GM12878 (cell line): ENCODE results near the gene HSPB7. TPM values are rescaled to one million over a fixed set of nuclear protein-coding genes. Genes with fewer than 3 reads are reported as not detected.

Experiments used
- ATAC-seq: fragments of 200-7000 bp; cut with Tn5 transposase; 3 replicates; pipeline ENCODE4 v1.9.1; 2020; ENCODE audit warnings: mild to moderate bottlenecking, moderate library complexity
- BruUV-seq: library from RNA; stranded (reverse); fragments of 400-500 nt; replicated peaks from 2 replicates; lab custom pipeline; 2021; lab: Mats Ljungman, UMichigan
- CTCF ChIA-PET: fragments of 300-600 bp; sonication (Branson Sonifier 250); formaldehyde crosslinking; extraction: SDS; loops from one replicate; lab custom pipeline; 2021; ENCODE audit warnings: inconsistent platforms; lab: Yijun Ruan, JAX
- POLR2A ChIA-PET: fragments of 350-600 bp; formaldehyde crosslinking; extraction: SDS; loops from one replicate; lab custom pipeline; 2021; ENCODE audit warnings: inconsistent platforms; lab: Charles Lee
- RAD21 ChIA-PET: fragments of 300-600 bp; sonication (Branson Sonifier 250); formaldehyde crosslinking; loops from one replicate; lab custom pipeline; 2023; ENCODE audit warnings: antibody characterized with exemption; ENCODE audit not compliant: unreplicated experiment; lab: Charles Lee
- SMC1A ChIA-PET: fragments of 300-600 bp; sonication (Branson Sonifier 250); formaldehyde crosslinking; loops from one replicate; lab custom pipeline; 2023; ENCODE audit not compliant: unreplicated experiment, uncharacterized antibody; lab: Charles Lee
- DNase-seq: peaks from one replicate; pipeline ENCODE4 v3.0.0-alpha.2; 2011; ENCODE audit warnings: low read depth, low spot score
- FAIRE-seq: peaks from 3 replicates; lab custom pipeline; 2011; peaks lifted over from hg19 to GRCh38; lab: Jason Lieb, UNC
- H2AFZ ChIP-seq: 2 replicates; pipeline ENCODE4 v1.6.0; 2011; ENCODE audit warnings: low read depth, low read length, control low read depth; ENCODE audit not compliant: control insufficient read depth
- H3K27ac ChIP-seq: 2 replicates; pipeline ENCODE4 v1.5.1; 2011; ENCODE audit warnings: control low read depth; ENCODE audit not compliant: control insufficient read depth, insufficient read depth
- H3K27me3 ChIP-seq, 2 experiments: replicated peaks in 1 of 2; 2 replicates each; pipeline versions ENCODE4 v1.6.0 to v1.6.1; 2011; ENCODE audit warnings: low read length in 1 of 2; ENCODE audit not compliant: control insufficient read depth in 2 of 2, insufficient read depth in 2 of 2
- H3K36me3 ChIP-seq, 2 experiments: 2 replicates each; pipeline ENCODE4 v1.5.1; 2011; ENCODE audit warnings: low read length in 1 of 2; ENCODE audit not compliant: control insufficient read depth in 2 of 2, insufficient read depth in 2 of 2
- H3K4me1 ChIP-seq: 2 replicates; pipeline ENCODE4 v1.6.1; 2011; ENCODE audit warnings: mild to moderate bottlenecking, low read length, moderate library complexity, mixed read lengths; ENCODE audit not compliant: control insufficient read depth, insufficient read depth
- H3K4me2 ChIP-seq: 2 replicates; pipeline ENCODE4 v1.6.0; 2011; ENCODE audit warnings: control low read depth; ENCODE audit not compliant: control insufficient read depth, insufficient read depth
- H3K4me3 ChIP-seq: fragments of 200-600 bp; sonication (generic); 2 replicates; pipeline ENCODE4 v1.5.1; 2016
- H3K79me2 ChIP-seq: 2 replicates; pipeline ENCODE4 v1.6.0; 2011; ENCODE audit warnings: low read length; ENCODE audit not compliant: control insufficient read depth, insufficient read depth
- H3K9ac ChIP-seq: 2 replicates; pipeline ENCODE4 v1.8.0; 2011; ENCODE audit warnings: low read length, control low read depth, mixed read lengths; ENCODE audit not compliant: control insufficient read depth, insufficient read depth
- H3K9me3 ChIP-seq: replicated peaks from 3 replicates; pipeline ENCODE4 v1.5.1; 2011; ENCODE audit warnings: mild to moderate bottlenecking, low read length; ENCODE audit not compliant: control insufficient read depth, insufficient read depth
- H4K20me1 ChIP-seq: 2 replicates; pipeline ENCODE4 v1.6.0; 2011; ENCODE audit not compliant: control insufficient read depth, insufficient read depth
- ATF3 ChIP-seq: IDR thresholded peaks from 2 replicates; pipeline ENCODE4 v1.6.1; 2011; ENCODE audit warnings: low read depth, mild to moderate bottlenecking, low read length, moderate library complexity, borderline replicate concordance; ENCODE audit errors: extremely low read depth
- BCLAF1 ChIP-seq: fragments of 450-650 bp; IDR thresholded peaks from 2 replicates; pipeline ENCODE4 v1.6.1; 2017; ENCODE audit warnings: antibody characterized with exemption, mild to moderate bottlenecking, moderate library complexity
- EGR1 ChIP-seq, 2 experiments: IDR thresholded peaks; 1 replicate in 1 of 2; 2 replicates in 1 of 2; pipeline ENCODE4 v1.6.1; 2011 to 2012; ENCODE audit warnings: low read depth in 2 of 2, low read length in 2 of 2, borderline replicate concordance in 1 of 2, mild to moderate bottlenecking in 1 of 2, moderate library complexity in 1 of 2
- RAD51 ChIP-seq: fragments of 450-650 bp; IDR thresholded peaks from 2 replicates; pipeline ENCODE4 v1.6.1; 2016; ENCODE audit warnings: moderate library complexity, mild to moderate bottlenecking, inconsistent platforms
- TCF12 ChIP-seq: IDR thresholded peaks from 2 replicates; pipeline ENCODE4 v1.6.1; 2011; ENCODE audit warnings: low read depth, mild to moderate bottlenecking, low read length
- ZNF622 ChIP-seq: fragments of 450-650 bp; IDR thresholded peaks from 2 replicates; pipeline ENCODE4 v1.6.1; 2017; ENCODE audit warnings: mild to moderate bottlenecking, inconsistent platforms
- ZSCAN29 ChIP-seq: fragments of 450-650 bp; IDR thresholded peaks from 2 replicates; pipeline ENCODE4 v1.6.1; 2017; ENCODE audit warnings: mild to moderate bottlenecking, moderate library complexity
- WGBS: methylation state at CpG from one replicate; pipeline ENCODE4 v1.1.6; 2016; ENCODE audit warnings: low lambda C conversion rate; ENCODE audit not compliant: insufficient replicate concordance, insufficient coverage; ENCODE audit errors: missing lambda C conversion rate; 5-methylcytosine and 5-hydroxymethylcytosine counted together
- in situ Hi-C: fragments of 300-500 bp; cut with MboI; formaldehyde crosslinking; loops from 9 replicates; pipeline ENCODE4 v1.14.3; 2018; ENCODE audit warnings: mixed read lengths
- intact Hi-C: fragments of 100-400 bp; cut with micrococcal nuclease; formaldehyde crosslinking; loops from one replicate; pipeline ENCODE4 v1.14.2; 2022; ENCODE audit not compliant: unreplicated experiment
- polyA plus RNA-seq, 11 experiments: library from polyadenylated mRNA; depleted of rRNA in 4 of 11; unstranded in 6 of 11; stranded (reverse) in 5 of 11; fragments of >200 nt; fragmentation: Nextera tagmentation in 4 of 11; fragmentation: Illumina TruSeq in 1 of 11; extraction: Ambion mirVana in 4 of 11; extraction: Trizol in 1 of 11; gene quantifications; 1 replicate in 1 of 11; 2 replicates in 10 of 11; pipeline versions ENCODE4 v1.2.1 to v1.2.3, GENCODE V29; 2011 to 2016; ENCODE audit warnings: inconsistent platforms in 2 of 11, missing spikeins in 2 of 11, low read depth in 1 of 11
- total RNA-seq, 4 experiments: library from RNA; depleted of rRNA in 3 of 4; stranded (reverse); fragments of >200 nt in 3 of 4; fragmentation: Illumina TruSeq in 1 of 4; extraction: Trizol in 1 of 4; gene quantifications; 2 replicates each; pipeline versions ENCODE4 v1.2.1 to v1.2.3, GENCODE V29; 2013 to 2021

HSPB7 gene
- total and polyA plus RNA-seq, 10 of the 15 experiments (the other 5 are each of a cell fraction or from before 2014, with no cell fraction given), result 0.34 TPM; not detected in 9

DNA sequence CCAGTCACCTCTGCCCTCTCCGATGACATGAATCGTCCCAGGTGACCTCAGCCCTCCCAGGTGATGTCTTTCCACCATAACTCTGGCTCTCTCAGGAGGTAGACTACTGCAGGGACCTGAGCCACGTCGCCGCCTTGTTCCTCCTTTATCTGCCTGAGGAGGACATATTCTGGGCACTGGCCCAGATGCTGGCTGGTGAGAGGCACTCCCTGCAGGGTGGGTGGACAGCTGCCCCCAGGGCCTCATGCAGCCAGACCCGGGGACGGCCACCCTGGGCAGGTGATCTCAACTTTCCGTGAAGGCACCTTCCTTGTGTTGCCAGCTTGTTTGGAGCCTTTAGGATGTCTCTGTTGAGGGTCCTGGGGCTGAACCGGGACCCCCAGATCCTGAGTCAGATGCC lies 28.1 kb downstream of the HSPB7 start:
- TF ChIP-seq EGR1 (IDR thresholded peaks at IDR 0.05; ENCODE audit: borderline replicate concordance in 1 of 2, low read depth in 2 of 2, low read length in 2 of 2) (no peak), ZSCAN29 (no peak), RAD51 (no peak), TCF12 (no peak), ZNF622 (no peak), BCLAF1 (no peak), ATF3 (no peak)
- POLR2A ChIA-PET, result no interaction called here
- DNase-seq, result no peak
- Histone ChIP-seq H3K79me2 (no peaks in the 10 kb centered on the region), H3K27ac (no peak overlapping the region), H3K4me2 (no peak overlapping the region), H4K20me1 (no peaks in the 10 kb centered on the region), H3K36me3 (no peaks in the 10 kb centered on the region), H3K27me3 (no peaks in the 10 kb centered on the region), H3K4me3 (no peak overlapping the region), H3K4me1 (no peaks in the 10 kb centered on the region), H3K9me3 (no peaks in the 10 kb centered on the region), H2AFZ (no peak overlapping the region), H3K9ac (no peak overlapping the region)
- in situ Hi-C loops (no loop called here), intact Hi-C loops (loop anchor here (5.0 kb wide), 1 partner anchor 197 kb away; no protein-coding TSS in a partner anchor)
- ATAC-seq, result no peak
- SMC1A ChIA-PET, result no interaction called here
- WGBS, result 51% methylated on average over 9 of the region's 9 CpGs
- CTCF ChIA-PET, result no interaction called here
- RAD21 ChIA-PET, result interaction anchor here (0.5 kb wide), 1 partner anchor 174 kb away, joined by 3 read pairs; no protein-coding TSS in a partner anchor
- BruUV-seq, result no TSS peak
- no peak for FAIRE-seq
